Amygdala (tissue), 56 donors: ENCODE results near the gene OR10P1.

Experiments used
- DNase-seq, 56 donors: peaks; one replicate each; lab custom pipeline; 2025; lab: John Stamatoyannopoulos, UW

OR10P1 gene

GRCh38 chr12:55682087-55682796 lies 45.5 kb downstream of the OR10P1 start:
- DNase-seq = no peak

- no peak for DNase-seq
These were observed 47.0 kb downstream of the OR10P1 start for GRCh38 chr12:55683676-55684075.

GRCh38 chr12:55684761-55685370 lies 48.2 kb downstream of the OR10P1 start:
- no peak for DNase-seq

- no peak for DNase-seq
These were observed 49.0 kb downstream of the OR10P1 start for GRCh38 chr12:55685671-55686070.

GRCh38 chr12:55686366-55687010 lies 49.8 kb downstream of the OR10P1 start:
- DNase-seq = no peak
